GM12891 (cell line): Measurements from ENCODE around the gene SEMA4D.

ENCODE experiments used
- POLR2A ChIP-seq: IDR thresholded peaks from 2 replicates; pipeline ENCODE4 v1.6.1; 2011; ENCODE audit warnings: low read depth, low read length, control low read depth
- POLR2AphosphoS5 ChIP-seq: IDR thresholded peaks from 2 replicates; pipeline ENCODE4 v1.6.1; 2011; ENCODE audit warnings: low read depth, low read length, control low read depth

DNA sequence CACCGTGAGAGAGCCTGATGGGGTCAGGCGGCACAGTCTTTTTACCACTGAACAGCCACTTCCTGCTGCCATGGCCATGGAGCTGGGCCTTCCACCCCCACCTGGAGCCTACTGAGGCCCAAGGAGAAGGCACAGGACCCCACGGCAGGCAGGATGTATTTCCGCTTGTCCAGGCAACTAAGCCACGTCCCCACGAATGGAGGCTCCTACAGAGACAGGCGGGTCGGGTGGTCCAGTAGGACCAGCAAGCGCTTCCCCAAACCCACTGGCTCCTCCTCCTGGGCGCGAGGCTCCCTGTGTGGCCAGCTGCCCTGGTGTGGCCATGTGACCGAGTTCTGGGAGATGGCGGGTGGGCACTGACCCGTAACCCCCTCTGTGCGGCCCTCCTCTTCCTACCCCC lies 113.1 kb downstream of the SEMA4D start:
- TF ChIP-seq POLR2A (no peak), POLR2AphosphoS5 (no peak)
